Lower leg skin (tissue), 4 donors: ENCODE data around the gene UBA7. TPM values are rescaled to one million over a fixed set of nuclear protein-coding genes. Genes with fewer than 3 reads are reported as not detected.

Experiments used
- DNase-seq, 2 donors: peaks; one replicate each; pipeline ENCODE4 v3.0.0-alpha.2; 2019; ENCODE audit warnings: low spot score in 2 of 2
- H3K4me3 ChIP-seq: fragments of 200-600 bp; sonication (generic); 2 replicates; pipeline ENCODE4 v1.5.1; 2017; ENCODE audit warnings: mild to moderate bottlenecking, low read depth; ENCODE audit not compliant: poor library complexity, severe bottlenecking
- CTCF ChIP-seq, 3 donors: fragments of 450-650 bp; IDR thresholded peaks; one replicate each; pipeline ENCODE4 v1.5.1; 2016; ENCODE audit warnings: antibody characterized with exemption in 3 of 3, mild to moderate bottlenecking in 3 of 3, moderate library complexity in 2 of 3
- POLR2A ChIP-seq, 2 donors: fragments of 450-650 bp; IDR thresholded peaks; one replicate each; pipeline ENCODE4 v1.6.1; 2016 to 2017; ENCODE audit warnings: antibody characterized with exemption in 2 of 2, mild to moderate bottlenecking in 1 of 2, moderate library complexity in 1 of 2
- WGBS, 2 donors: methylation state at CpG; one replicate each; pipeline ENCODE4 v1.1.5; 2018; 5-methylcytosine and 5-hydroxymethylcytosine counted together
- intact Hi-C: fragments of 100-400 bp; cut with DNase I; formaldehyde crosslinking; loops from one replicate; pipeline ENCODE4 v1.15.0; 2023; ENCODE audit warnings: low total_unique reads
- total RNA-seq, 4 donors: library from RNA; depleted of rRNA; stranded (reverse); fragments of >200 nt; gene quantifications; one replicate each; pipeline ENCODE4 v1.1.0, GENCODE V29; 2016

Gene UBA7
- total RNA-seq, 4 donors from 2014 or later: 14.5 to 19.7 (median 18.2) TPM

DNA sequence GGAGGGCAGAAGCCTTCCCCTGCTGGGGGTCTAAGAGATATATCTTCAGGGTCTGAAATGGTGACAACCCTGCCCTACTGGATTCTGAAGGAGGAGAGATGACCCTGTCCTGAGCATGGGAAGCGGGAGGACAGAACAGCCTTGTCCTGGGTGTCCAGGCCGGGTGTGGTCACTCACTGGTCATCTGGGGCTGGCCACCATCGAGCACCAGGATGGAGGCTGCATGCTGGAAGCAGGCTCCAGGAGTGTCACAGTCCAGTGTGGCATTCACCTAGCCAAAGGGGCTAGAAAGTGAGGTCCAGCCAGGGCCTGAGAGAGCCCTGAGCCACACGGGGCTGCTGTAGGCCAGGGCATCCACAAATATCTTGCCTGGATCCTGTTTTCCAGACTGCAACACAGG lies 19.3 kb downstream of the UBA7 start:
- DNase-seq: no peak
- WGBS, 2 donors: 86 to 87% methylated on average over 4 of the region's 4 CpGs
- no peak overlapping the region for H3K4me3 ChIP-seq
- TF ChIP-seq POLR2A (IDR thresholded peaks at IDR 0.05): no peak
- TF ChIP-seq CTCF (IDR thresholded peaks at IDR 0.05): no peak
- intact Hi-C loops: no loop called here

DNA sequence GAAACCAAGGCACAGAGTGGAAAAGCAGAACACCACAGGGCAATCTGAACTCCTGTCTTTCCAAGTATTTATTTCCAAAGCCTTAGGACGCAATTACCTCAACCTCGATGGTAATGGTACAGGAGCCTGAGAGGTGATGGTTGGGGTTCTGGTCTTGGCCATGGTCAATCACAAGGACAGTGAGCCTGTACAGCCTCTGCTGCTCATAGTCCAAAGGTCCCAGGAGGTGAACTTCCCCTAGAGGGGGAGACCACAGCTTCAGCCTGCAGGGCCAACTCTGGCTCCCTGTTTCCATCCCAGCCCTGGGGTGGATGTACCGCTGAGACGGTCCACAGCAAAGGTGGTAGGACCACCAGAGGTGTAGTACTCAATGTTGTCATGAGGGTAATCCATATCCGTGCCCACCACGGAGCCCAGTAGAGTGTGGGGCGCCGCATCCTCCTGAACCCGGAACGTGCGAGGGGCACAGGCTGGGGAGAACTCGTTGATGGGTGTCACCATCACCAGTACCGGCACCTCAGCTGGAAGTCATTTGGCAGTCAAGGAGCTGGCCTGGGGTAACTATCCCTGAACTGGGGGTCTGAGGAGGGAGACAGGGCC lies 20.2 kb downstream of the UBA7 start:
- no peak for DNase-seq
- no peak overlapping the region for H3K4me3 ChIP-seq
- TF ChIP-seq POLR2A (IDR thresholded peaks at IDR 0.05) (no peak), CTCF (IDR thresholded peaks at IDR 0.05) (no peak)
- 93% methylated on average over 13 of the region's 13 CpGs for WGBS, 2 donors
- intact Hi-C loops: no loop called here

DNA sequence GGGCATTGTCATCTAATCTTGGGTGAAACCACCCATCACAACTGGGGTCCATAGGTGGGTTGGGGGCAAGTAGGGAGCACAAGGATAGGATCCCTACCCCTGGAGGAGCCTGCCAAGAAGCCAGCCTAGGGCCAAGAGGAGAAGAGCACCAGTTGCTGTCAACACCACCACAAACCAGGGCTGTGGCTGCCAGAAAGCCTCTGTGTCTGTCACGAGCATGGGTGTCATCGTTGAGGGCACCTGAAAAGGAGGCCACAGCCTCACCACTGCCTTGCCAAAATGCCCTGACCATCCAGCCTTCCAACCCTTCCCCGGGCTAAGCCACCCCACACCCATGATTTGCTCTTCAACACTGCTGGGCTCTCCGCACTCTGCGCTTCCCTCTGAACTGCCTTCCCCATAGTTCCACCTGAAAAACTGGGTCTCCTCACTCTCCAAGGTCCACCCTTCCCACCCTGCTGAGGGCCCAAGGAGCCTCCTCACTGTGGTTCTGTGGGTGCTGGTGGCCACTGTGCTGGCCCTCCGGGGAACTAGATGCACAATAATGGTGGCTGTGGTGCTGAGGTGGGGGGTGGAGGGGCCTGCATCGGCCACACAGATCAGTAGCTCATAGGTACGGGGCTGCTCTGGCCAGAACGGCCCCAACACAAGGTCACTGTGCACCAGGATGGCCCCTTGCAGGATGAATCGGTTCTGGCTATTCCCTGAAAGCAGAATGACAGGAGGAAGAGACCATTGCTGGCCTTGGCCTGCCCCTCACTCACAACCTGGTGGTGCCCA lies 21.2 kb downstream of the UBA7 start:
- 94 to 95% methylated on average over 10 of the region's 10 CpGs for WGBS, 2 donors
- intact Hi-C loops: no loop called here
- H3K4me3 ChIP-seq: no peak overlapping the region
- TF ChIP-seq CTCF (IDR thresholded peaks at IDR 0.05) (no peak), POLR2A (IDR thresholded peaks at IDR 0.05) (no peak)
- no peak for DNase-seq

GRCh38 chr3:49791571-49791970 lies 22.2 kb downstream of the UBA7 start:
- intact Hi-C loops: no loop called here
- TF ChIP-seq POLR2A (IDR thresholded peaks at IDR 0.05) (no peak), CTCF (IDR thresholded peaks at IDR 0.05) (no peak)
- no peak for DNase-seq
- WGBS, 2 donors: 92 to 95% methylated on average over 4 of the region's 4 CpGs
- no peak overlapping the region for H3K4me3 ChIP-seq

DNA sequence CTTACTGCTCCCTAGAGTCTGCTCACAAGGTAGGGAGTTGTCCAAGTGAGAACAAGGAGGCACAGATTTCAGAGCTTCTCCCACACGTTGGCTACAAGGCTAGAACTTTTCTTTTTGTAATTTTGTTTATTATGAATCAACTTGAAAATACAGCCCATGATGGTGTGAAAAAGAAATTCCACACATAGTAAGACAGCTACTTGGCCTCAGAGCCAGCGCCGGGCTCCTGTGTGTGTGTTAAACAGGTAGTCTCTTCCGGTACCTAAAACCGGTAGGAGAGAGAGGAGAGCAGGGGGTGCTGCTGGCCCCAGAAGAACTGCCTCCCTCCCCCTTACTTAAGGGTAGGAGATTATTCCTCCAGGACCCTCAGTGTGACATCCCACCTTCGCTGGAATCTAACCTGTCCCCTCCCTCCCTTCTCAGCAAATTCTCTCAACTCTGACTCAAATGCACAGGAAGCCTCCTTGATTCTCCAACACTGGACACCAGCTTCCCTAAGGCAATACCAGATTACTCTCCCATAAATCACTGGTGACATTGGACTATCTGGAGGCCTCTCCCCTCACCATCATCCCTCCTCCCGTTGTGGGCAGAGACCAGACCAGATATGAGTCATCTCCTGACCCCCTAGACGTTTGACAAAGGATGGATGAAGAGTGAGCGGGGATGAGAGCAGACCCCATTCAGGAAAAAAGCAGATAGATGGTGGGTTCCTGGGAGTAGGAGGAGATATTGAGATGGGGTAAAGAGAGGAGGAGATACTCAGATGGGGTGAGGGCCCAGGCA lies 22.9 kb downstream of the UBA7 start:
- intact Hi-C loops: no loop called here
- H3K4me3 ChIP-seq: no peak overlapping the region

More for the DNA sequence above, 22.9 kb downstream of the UBA7 start:
- DNase-seq: no peak
- TF ChIP-seq CTCF (IDR thresholded peaks at IDR 0.05) (no peak), POLR2A (IDR thresholded peaks at IDR 0.05) (no peak)
- 64 to 69% methylated on average over 9 of the region's 9 CpGs for WGBS, 2 donors
